GM12878 (cell line): ENCODE data around the gene NECAB3.

ENCODE experiments used
- EZH2 ChIP-seq: IDR thresholded peaks from 2 replicates; pipeline ENCODE4 v1.6.1; 2012; ENCODE audit warnings: low read depth, mild to moderate bottlenecking, control low read depth, inconsistent platforms, low read length, borderline replicate concordance; ENCODE audit not compliant: control insufficient read depth
- GATAD2B ChIP-seq: fragments of 450-650 bp; conservative IDR thresholded peaks from 2 replicates; pipeline ENCODE4 v1.6.1; 2017; ENCODE audit warnings: low read depth, mild to moderate bottlenecking, moderate library complexity
- NFIC ChIP-seq: IDR thresholded peaks from 2 replicates; pipeline ENCODE4 v1.6.1; 2012; ENCODE audit warnings: low read depth, mild to moderate bottlenecking, inconsistent platforms, low read length, moderate library complexity
- REST ChIP-seq: IDR thresholded peaks from 2 replicates; pipeline ENCODE4 v1.6.1; 2012; ENCODE audit warnings: mild to moderate bottlenecking, low read depth, low read length
- WRNIP1 ChIP-seq: IDR thresholded peaks from 2 replicates; pipeline ENCODE4 v1.6.1; 2011; ENCODE audit warnings: low read depth, low read length, improper control_type of control experiment, borderline replicate concordance
- TF ChIP-seq, protein P1 (sequence below): fragments of 450-650 bp; IDR thresholded peaks from 2 replicates; pipeline ENCODE4 v1.6.1; 2018; ENCODE audit warnings: mild to moderate bottlenecking, low read depth, moderate library complexity; ENCODE audit not compliant: partially characterized antibody
- TF ChIP-seq, protein P2 (sequence below), 3 experiments: IDR thresholded peaks in 2 of 3; conservative IDR thresholded peaks in 1 of 3; 2 replicates each; pipeline ENCODE4 v1.5.1; 2011; ENCODE audit warnings: low read depth in 3 of 3, low read length in 3 of 3, mild to moderate bottlenecking in 3 of 3, control low read depth in 2 of 3, moderate library complexity in 2 of 3, inconsistent platforms in 1 of 3, mixed read lengths in 1 of 3; ENCODE audit not compliant: control insufficient read depth in 2 of 3, insufficient read depth in 1 of 3; ENCODE audit errors: extremely low read depth in 1 of 3
- TF ChIP-seq, protein P3 (sequence below): fragments of 450-650 bp; IDR thresholded peaks from 2 replicates; pipeline ENCODE4 v1.6.1; 2017; ENCODE audit warnings: mild to moderate bottlenecking, moderate library complexity

GRCh38 chr20:33649201-33649681 lies 25.0 kb downstream of the NECAB3 start:
- TF ChIP-seq REST (no peak), WRNIP1 (no peak), NFIC (no peak), EZH2 (no peak), GATAD2B (no peak)
- TF ChIP-seq, protein P1, sequence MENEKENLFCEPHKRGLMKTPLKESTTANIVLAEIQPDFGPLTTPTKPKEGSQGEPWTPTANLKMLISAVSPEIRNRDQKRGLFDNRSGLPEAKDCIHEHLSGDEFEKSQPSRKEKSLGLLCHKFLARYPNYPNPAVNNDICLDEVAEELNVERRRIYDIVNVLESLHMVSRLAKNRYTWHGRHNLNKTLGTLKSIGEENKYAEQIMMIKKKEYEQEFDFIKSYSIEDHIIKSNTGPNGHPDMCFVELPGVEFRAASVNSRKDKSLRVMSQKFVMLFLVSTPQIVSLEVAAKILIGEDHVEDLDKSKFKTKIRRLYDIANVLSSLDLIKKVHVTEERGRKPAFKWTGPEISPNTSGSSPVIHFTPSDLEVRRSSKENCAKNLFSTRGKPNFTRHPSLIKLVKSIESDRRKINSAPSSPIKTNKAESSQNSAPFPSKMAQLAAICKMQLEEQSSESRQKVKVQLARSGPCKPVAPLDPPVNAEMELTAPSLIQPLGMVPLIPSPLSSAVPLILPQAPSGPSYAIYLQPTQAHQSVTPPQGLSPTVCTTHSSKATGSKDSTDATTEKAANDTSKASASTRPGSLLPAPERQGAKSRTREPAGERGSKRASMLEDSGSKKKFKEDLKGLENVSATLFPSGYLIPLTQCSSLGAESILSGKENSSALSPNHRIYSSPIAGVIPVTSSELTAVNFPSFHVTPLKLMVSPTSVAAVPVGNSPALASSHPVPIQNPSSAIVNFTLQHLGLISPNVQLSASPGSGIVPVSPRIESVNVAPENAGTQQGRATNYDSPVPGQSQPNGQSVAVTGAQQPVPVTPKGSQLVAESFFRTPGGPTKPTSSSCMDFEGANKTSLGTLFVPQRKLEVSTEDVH, result no peak
- TF ChIP-seq, protein P2, sequence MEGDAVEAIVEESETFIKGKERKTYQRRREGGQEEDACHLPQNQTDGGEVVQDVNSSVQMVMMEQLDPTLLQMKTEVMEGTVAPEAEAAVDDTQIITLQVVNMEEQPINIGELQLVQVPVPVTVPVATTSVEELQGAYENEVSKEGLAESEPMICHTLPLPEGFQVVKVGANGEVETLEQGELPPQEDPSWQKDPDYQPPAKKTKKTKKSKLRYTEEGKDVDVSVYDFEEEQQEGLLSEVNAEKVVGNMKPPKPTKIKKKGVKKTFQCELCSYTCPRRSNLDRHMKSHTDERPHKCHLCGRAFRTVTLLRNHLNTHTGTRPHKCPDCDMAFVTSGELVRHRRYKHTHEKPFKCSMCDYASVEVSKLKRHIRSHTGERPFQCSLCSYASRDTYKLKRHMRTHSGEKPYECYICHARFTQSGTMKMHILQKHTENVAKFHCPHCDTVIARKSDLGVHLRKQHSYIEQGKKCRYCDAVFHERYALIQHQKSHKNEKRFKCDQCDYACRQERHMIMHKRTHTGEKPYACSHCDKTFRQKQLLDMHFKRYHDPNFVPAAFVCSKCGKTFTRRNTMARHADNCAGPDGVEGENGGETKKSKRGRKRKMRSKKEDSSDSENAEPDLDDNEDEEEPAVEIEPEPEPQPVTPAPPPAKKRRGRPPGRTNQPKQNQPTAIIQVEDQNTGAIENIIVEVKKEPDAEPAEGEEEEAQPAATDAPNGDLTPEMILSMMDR (IDR thresholded peaks at IDR 0.05 in 2 of 3, conservative IDR thresholded peaks at IDR 0.05 in 1 of 3; ENCODE audit: control insufficient read depth in 2 of 3, extremely low read depth in 1 of 3, insufficient read depth in 1 of 3, low read depth in 3 of 3, low read length in 3 of 3), result no peak
- TF ChIP-seq, protein P3, sequence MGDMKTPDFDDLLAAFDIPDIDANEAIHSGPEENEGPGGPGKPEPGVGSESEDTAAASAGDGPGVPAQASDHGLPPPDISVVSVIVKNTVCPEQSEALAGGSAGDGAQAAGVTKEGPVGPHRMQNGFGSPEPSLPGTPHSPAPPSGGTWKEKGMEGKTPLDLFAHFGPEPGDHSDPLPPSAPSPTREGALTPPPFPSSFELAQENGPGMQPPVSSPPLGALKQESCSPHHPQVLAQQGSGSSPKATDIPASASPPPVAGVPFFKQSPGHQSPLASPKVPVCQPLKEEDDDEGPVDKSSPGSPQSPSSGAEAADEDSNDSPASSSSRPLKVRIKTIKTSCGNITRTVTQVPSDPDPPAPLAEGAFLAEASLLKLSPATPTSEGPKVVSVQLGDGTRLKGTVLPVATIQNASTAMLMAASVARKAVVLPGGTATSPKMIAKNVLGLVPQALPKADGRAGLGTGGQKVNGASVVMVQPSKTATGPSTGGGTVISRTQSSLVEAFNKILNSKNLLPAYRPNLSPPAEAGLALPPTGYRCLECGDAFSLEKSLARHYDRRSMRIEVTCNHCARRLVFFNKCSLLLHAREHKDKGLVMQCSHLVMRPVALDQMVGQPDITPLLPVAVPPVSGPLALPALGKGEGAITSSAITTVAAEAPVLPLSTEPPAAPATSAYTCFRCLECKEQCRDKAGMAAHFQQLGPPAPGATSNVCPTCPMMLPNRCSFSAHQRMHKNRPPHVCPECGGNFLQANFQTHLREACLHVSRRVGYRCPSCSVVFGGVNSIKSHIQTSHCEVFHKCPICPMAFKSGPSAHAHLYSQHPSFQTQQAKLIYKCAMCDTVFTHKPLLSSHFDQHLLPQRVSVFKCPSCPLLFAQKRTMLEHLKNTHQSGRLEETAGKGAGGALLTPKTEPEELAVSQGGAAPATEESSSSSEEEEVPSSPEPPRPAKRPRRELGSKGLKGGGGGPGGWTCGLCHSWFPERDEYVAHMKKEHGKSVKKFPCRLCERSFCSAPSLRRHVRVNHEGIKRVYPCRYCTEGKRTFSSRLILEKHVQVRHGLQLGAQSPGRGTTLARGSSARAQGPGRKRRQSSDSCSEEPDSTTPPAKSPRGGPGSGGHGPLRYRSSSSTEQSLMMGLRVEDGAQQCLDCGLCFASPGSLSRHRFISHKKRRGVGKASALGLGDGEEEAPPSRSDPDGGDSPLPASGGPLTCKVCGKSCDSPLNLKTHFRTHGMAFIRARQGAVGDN, result no peak
